DMS79 treated with DMSO at 0.1 percent for 48 hours (cell line): ENCODE measurements around the gene PAX2.

ENCODE experiments used
- DNase-seq: peaks from one replicate; lab custom pipeline; 2025; lab: John Stamatoyannopoulos, UW

PAX2 gene

DNA sequence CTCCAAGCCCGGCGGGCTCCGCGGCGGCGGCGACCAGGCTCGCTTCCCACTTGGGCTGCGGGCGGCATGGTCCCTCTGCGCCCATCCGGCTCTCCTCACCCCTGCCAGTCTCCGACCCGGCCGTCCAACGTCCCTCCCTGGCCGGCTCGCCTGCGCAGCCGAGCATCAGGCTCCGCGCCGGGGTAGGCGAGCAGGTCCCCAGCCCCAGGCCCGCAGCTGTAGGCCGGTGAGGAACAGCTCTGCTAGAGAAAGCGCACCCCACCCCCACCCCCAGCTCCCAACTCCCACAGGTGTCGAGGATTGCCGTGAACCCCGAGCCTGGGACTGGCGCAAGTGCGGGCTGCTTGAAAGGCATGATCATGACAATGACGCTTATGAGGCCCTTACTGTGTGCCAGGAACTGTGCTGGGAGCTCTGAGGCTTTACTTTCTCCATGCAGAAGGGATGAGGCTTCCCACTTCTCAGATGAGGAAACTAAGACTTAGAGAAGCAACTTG is 20.8 kb upstream of the PAX2 start:
- DNase-seq: no peak

DNA sequence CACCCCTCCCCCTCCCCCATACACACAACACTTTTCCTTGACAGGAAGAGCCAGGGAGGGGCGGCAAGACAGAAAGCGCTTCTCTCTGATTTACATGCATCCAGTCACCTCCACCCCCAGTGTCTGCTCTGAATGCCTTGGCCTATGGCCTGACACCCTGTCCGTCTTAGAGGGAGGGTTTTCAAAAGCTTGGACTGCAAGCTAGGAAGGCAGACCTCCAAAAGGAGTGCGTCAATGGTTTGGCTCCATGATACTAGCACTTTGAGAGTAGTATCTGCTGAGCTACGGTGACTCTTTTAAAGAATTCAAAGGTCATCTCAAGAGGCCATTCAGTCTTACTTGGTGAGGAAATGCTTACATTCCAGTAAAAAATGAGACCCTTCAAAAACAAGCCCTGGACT is 20.3 kb upstream of the PAX2 start:
- no peak for DNase-seq

GRCh38 chr10:100725869-100726426 is 19.4 kb upstream of the PAX2 start:
- no peak for DNase-seq

- DNase-seq: no peak
Measured at GRCh38 chr10:100727808-100728207, 17.6 kb upstream of the PAX2 start.

DNA sequence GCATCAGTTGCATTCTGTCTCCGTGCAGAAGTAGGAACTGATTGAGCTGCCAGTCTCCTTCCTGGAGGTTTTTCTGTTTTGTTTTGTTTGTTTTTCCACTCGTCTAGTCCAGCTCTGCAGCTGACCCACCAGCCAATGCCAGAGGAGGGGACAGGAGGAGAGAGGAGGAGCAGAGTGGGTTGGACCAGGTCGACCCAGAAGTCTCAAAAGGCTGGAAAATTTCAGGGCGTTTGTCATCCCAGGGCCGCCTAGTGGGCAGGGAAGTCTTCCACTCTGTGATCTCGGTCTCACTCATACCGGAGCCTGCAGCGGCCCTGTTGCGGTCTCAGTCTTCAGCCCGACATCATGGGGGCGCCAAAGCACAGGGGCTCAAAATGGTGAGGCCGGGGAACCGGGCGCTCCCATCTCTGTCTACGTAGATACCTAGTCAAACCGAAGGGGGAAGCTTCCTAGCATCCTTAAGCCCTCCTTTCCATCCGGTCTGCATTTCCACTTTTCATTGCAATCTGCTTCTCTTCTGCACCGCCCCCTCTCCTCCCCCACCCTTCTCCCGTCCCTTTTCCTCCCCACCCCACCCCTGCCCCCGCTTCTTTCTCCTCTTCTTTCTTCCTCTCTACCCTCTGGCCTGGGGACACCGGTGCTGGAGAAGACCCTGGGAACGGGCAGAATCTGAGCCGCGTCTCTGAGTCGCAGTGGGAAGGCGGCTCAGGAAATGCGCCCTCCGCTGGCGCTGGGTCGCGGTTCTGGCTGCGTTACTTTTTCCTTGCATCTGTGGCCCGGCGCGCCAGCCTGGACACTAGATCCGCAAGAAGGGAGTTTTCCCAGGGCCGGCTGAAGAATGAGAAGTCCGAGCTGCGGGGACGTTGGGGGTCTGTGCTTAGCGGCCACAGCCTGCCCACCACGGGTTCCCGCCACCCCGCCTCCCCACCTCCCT is 16.2 kb upstream of the PAX2 start:
- no peak for DNase-seq

- no peak for DNase-seq
Measured at GRCh38 chr10:100729862-100730724, 15.3 kb upstream of the PAX2 start.

DNA sequence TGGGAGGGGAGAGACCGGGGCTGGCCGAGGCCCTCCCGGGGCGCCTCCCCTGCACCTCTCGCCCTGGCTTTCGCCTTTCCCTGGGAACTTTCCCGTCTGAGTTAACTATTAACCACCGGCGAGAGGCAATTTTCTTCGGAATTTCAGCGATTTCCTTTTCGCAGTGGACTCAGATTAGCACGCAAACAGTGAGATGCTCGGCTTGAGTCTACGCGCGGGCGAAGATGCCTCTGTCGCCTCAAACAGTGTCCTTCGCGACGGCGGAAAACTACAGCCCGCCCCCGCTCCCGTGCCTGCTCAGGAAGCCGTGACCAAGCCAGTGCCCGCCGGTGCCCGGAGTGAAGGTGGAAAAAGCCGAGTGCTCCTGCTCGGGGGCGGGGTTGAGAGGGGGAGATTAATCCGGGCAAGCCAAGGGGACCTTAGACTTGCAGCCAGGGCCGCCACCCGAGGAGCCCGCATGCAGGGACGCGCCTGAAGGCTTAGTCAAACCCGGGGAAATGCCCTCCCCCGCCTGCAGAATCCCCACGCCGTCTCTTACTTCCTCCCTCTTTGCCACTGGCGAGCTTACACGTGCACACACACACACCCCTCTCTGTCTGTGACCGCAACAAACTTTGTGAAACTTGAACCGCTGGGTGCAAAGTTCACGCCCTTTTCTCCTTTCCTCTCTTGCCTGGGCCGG is 14.5 kb upstream of the PAX2 start:
- DNase-seq: no peak

GRCh38 chr10:100731407-100732240 is 13.8 kb upstream of the PAX2 start:
- DNase-seq: no peak

- DNase-seq: no peak
Measured at GRCh38 chr10:100732241-100732596, 13.2 kb upstream of the PAX2 start.

GRCh38 chr10:100733329-100733728 is 12.1 kb upstream of the PAX2 start:
- no peak for DNase-seq

- DNase-seq: no peak
Measured at GRCh38 chr10:100734295-100735086, 10.9 kb upstream of the PAX2 start.

- no peak for DNase-seq
Measured at GRCh38 chr10:100735087-100735336, 10.4 kb upstream of the PAX2 start.

DNA sequence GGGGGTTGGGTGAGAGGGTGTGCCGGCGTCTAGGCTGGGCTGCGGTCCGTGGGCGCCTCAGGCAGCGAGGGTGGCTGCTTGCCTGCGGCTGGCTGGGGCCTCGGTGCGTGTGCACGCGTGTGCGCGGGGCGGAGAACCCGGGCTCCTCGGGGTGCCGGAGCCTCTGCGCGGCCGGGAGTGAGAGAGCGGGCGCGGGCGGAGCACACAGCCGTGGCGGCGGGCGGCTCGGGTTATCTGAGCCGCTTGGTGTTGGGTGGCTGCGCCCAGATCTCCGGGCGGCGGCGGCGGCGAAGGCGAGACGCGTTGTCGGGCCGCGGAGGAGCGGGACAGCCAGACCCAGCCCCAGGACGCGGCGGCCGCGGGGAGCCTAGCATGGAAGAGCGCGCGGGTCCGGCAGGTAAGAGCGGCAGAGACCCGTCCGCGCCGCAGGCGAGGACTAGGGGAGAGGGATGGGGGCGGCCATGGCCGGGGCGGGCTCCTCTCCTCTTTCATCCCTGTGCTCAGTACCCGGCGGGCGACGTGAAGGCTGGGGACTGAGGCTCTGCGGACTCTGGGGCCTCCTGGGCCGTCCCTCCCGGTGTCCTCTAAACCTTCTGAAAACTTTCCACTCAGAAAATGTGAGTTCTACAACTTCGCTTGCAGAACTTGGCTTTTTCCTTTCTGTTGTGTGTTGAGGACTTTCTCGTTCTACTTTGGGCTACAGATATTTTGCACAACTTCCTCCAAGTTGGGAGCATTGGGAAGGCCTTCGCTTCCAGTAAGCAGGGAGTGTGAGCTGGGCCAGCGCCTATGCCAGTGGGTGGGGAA is 9.8 kb upstream of the PAX2 start:
- DNase-seq: no peak

DNA sequence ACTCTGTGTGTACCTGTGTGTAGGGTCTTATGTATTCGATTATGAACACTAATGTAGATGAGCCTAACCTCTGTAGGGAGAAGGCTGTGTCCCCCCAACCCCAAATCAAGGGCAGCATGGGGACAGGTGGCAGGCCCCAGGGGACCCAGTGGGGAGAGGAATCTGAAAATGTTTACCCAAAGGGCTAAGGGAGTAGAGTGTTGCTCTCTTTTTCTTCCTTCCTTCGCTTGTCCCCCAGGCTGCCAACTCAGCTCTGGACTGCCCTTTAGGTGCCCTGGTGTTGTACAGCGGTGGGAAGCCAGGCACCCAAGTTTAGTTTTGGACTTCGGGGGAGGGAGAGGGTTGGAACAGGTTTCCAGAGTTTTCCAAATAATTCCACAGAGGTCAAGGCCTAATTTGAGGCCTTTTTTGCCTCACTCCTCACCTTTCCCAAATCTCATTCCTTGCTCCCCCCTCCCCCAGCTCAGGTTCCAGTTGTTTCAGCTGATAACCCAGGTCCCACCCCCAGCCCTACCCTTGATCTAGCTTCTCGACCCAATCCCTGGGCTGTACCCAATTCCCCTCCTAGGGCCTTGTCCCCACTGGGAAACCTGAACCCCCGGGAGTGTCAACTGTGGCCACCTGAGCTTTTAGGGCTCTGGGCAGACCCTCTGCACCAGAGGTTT is 9.1 kb upstream of the PAX2 start:
- no peak for DNase-seq

DNA sequence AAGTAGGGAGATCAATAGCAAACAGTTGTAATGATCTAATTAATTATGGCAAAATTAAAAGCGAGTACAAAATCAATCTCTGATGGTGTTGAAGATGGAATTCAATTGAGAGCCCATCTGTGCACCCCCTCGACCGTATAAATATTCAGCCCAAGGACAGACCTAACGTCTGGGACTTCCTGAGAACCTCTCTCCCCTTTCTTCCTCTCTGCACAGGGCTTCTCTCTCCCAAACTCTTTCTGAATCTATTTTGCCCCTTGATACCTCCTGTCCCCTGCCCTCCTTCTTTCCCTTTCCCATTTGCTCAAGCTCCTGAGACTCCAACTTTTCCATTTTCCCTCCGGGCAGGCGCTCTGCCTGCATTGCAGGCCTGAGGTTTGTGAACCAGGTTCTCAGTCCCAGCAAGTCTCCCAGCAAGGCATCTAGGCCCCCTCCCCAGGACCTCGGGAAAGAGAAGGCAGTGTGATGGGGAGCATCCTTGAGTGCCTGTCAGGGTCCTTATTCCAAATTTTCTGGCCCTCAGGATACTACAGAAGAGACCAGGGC is 8.5 kb upstream of the PAX2 start:
- DNase-seq: no peak

- DNase-seq: no peak
Measured at GRCh38 chr10:100737355-100738054, 7.9 kb upstream of the PAX2 start.

DNA sequence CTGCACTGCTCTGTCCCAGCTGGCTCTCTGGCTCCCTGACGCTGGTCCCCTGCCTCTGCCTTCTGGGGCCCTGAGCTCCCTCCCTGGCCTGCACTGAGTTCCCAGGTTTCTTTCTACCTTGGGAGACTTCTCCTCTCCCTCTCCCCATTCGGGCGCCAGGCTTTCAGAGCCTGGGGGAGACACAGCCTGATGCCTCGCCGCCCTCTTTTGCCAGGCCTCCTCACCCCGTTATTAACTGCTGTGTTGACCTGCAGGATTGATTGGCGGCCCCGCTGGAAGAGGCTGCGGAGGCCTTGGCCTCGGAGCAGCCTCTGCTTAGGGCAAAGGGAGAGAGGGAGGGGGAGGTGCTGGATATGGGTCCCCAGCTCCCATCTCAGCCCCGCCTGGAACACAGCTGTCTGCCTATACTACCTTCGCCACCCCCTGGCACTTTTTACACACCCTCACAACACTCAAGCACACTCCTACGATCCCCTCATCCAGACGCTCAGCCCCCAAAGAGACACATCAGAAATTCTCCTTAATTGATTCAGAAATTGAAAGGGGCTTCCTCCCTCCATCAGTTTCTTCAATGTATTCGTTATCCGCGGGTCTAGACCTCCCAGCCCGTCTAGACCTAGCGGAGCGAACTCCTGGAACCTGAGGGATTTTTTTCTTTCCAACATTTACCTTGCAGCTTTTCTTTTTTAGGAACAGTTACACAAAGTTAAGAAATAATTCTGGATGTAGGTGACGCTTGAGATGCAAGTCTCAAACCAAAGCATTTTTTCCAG is 7.1 kb upstream of the PAX2 start:
- no peak for DNase-seq
